ACC112 (cell line): Measurements from ENCODE around the gene HERC6.

Experiments used
- H2AFZ ChIP-seq: fragments of 200-600 bp; sonication (generic); one replicate; pipeline ENCODE4 v1.6.0; 2017; ENCODE audit warnings: antibody characterized with exemption, low read length; ENCODE audit not compliant: unreplicated experiment
- H3K27ac ChIP-seq: fragments of 200-600 bp; sonication (generic); 2 replicates; pipeline ENCODE4 v1.5.1; 2014; ENCODE audit warnings: low read depth, mild to moderate bottlenecking, antibody characterized with exemption, low read length, moderate library complexity
- H3K27me3 ChIP-seq: fragments of 200-600 bp; sonication (generic); 2 replicates; pipeline ENCODE4 v1.6.1; 2014; ENCODE audit warnings: mild to moderate bottlenecking, antibody characterized with exemption, low read length, moderate library complexity, mixed read lengths; ENCODE audit not compliant: insufficient read depth
- H3K36me3 ChIP-seq: fragments of 200-600 bp; sonication (generic); 2 replicates; pipeline ENCODE4 v1.6.1; 2016; ENCODE audit warnings: mild to moderate bottlenecking, antibody characterized with exemption, low read length, moderate library complexity, mixed read lengths; ENCODE audit not compliant: insufficient read depth
- H3K4me1 ChIP-seq: fragments of 200-600 bp; sonication (generic); one replicate; pipeline ENCODE4 v1.6.1; 2016; ENCODE audit warnings: low read length, mixed read lengths; ENCODE audit not compliant: insufficient read depth, unreplicated experiment, control insufficient read depth
- H3K4me3 ChIP-seq: fragments of 200-600 bp; sonication (generic); 2 replicates; pipeline ENCODE4 v1.5.1; 2014; ENCODE audit warnings: mild to moderate bottlenecking, low read depth, low read length
- H3K79me2 ChIP-seq: fragments of 200-600 bp; sonication (generic); one replicate; pipeline ENCODE4 v1.6.0; 2016; ENCODE audit warnings: low read length; ENCODE audit not compliant: control insufficient read depth, unreplicated experiment, insufficient read depth

HERC6 gene

GRCh38 chr4:88458104-88458740 is 79.6 kb downstream of the HERC6 start:
- Histone ChIP-seq H3K4me3 (peak overlapping the region; percentile 81), H2AFZ (no peak overlapping the region), H3K79me2 (peaks cover 17% of the 10 kb centered on the region), H3K27ac (no peak overlapping the region), H3K4me1 (peaks cover 26% of the 10 kb centered on the region), H3K36me3 (peaks cover 19% of the 10 kb centered on the region), H3K27me3 (no peaks in the 10 kb centered on the region)

GRCh38 chr4:88465653-88466192 is 87.1 kb downstream of the HERC6 start:
- no peaks in the 10 kb centered on the region for H3K79me2 ChIP-seq
- no peak overlapping the region for H2AFZ ChIP-seq
- peaks cover 10% of the 10 kb centered on the region for H3K4me1 ChIP-seq
- H3K4me3 ChIP-seq: no peak overlapping the region
- no peaks in the 10 kb centered on the region for H3K27me3 ChIP-seq
- H3K36me3 ChIP-seq: peaks cover 65% of the 10 kb centered on the region
- no peak overlapping the region for H3K27ac ChIP-seq

- Histone ChIP-seq H3K27me3 (no peaks in the 10 kb centered on the region), H2AFZ (no peak overlapping the region), H3K79me2 (no peaks in the 10 kb centered on the region), H3K4me3 (no peak overlapping the region), H3K36me3 (peaks cover 60% of the 10 kb centered on the region), H3K4me1 (peaks cover 7% of the 10 kb centered on the region), H3K27ac (no peak overlapping the region)
Measured at GRCh38 chr4:88467392-88467791, 88.7 kb downstream of the HERC6 start.

GRCh38 chr4:88477229-88477860 is 98.7 kb downstream of the HERC6 start:
- no peaks in the 10 kb centered on the region for H3K4me1 ChIP-seq
- no peak overlapping the region for H2AFZ ChIP-seq
- H3K27me3 ChIP-seq: no peaks in the 10 kb centered on the region
- no peak overlapping the region for H3K4me3 ChIP-seq
- H3K36me3 ChIP-seq: peaks cover 18% of the 10 kb centered on the region
- H3K79me2 ChIP-seq: no peaks in the 10 kb centered on the region
- no peak overlapping the region for H3K27ac ChIP-seq

- no peak overlapping the region for H3K4me3 ChIP-seq
- no peaks in the 10 kb centered on the region for H3K4me1 ChIP-seq
- H3K27me3 ChIP-seq: no peaks in the 10 kb centered on the region
- H3K79me2 ChIP-seq: no peaks in the 10 kb centered on the region
- no peak overlapping the region for H2AFZ ChIP-seq
- H3K36me3 ChIP-seq: peaks cover 13% of the 10 kb centered on the region
- H3K27ac ChIP-seq: no peak overlapping the region
Measured at GRCh38 chr4:88478247-88478646, 99.6 kb downstream of the HERC6 start.

- Histone ChIP-seq H3K79me2 (no peaks in the 10 kb centered on the region), H3K27me3 (no peaks in the 10 kb centered on the region), H3K27ac (no peak overlapping the region), H3K36me3 (peaks cover 5% of the 10 kb centered on the region), H2AFZ (no peak overlapping the region), H3K4me1 (no peaks in the 10 kb centered on the region), H3K4me3 (no peak overlapping the region)
Measured at GRCh38 chr4:88481537-88481936, 102.9 kb downstream of the HERC6 start.

GRCh38 chr4:88489100-88489761 is 110.6 kb downstream of the HERC6 start:
- Histone ChIP-seq H3K36me3 (peaks cover 24% of the 10 kb centered on the region), H3K27ac (no peak overlapping the region), H2AFZ (no peak overlapping the region), H3K27me3 (no peaks in the 10 kb centered on the region), H3K4me3 (no peak overlapping the region), H3K79me2 (no peaks in the 10 kb centered on the region), H3K4me1 (no peaks in the 10 kb centered on the region)
